Activated CD4-positive, alpha-beta T cell treated with anti-CD3 and anti-CD28 coated beads, Interleukin-2, amount 50 U/mL, for 48 hours (primary cell): ENCODE measurements around the gene FBXO46.
A peak's percentile ranks its signal among the peaks of the same experiment; 100 is the strongest.

Source experiments
- DNase-seq, 2 experiments: peaks; one replicate each; pipeline ENCODE4 v3.0.0-alpha.2; 2020

Gene FBXO46, protein sequence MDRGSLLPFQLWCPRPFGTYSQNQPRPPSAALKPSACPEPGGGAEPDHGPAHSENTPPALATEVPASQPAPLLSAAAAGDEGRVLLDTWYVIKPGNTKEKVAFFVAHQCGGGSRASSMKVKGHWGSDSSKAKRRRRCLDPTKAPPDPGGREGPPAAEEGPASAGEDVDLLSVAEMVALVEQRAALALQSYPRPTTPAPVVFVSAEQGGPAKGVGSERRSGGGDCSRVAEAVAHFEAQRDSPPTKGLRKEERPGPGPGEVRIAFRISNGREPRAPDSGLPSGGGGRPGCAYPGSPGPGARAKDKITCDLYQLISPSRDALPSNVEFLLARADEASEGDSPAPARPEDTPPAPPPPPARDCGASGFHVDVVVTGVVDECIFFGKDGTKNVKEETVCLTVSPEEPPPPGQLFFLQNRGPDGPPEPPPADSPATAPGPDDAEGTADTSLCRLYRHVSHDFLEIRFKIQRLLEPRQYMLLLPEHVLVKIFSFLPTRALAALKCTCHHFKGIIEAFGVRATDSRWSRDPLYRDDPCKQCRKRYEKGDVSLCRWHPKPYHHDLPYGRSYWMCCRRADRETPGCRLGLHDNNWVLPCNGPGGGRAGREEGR

DNA sequence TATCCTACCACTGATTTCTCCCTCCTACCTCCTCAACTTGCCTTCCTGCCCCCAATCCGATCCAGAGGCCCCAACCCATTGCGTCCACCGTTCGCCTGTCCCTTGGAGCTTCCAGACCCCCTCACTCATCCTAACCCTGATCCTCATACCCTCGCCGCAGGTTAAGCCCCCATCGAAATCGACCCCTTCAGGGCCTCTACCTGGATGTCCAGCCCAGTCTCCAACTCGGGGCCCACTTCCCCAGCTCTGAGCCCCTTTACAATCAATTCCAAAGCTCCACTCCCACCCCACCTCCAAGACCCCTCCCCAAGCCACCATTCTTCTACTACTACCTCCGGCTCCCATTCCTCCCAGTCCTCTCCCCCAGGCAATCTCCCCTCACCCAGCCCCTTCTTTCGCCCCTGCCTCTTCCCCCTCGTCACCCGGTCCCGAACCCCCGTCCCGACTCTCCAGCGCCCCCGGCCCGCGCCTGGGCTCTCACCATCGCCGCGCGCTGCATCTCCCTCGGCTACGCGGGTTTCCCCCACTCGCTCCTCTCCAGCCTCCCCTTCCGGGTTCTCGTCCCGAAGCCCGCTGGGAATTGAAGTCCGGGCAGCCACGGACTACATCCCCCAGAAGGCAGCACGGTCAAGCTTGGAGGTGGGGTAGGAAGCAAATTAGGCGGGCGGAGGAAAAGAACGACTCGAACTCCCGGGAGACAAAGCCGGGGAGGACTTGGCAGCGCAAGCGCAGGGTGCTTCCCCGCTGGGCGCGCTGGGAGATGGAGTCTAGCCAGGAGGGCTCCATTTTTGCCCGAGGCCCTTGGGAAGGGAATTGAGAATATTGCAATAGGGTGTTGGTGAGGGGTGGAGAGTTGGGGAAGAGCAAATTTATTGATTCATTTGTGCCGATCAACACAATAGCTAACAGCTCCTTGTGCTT lies at the start of gene FBXO46:
Gene FBXO46 (minus strand): TSS at position 529 of the 921 bp plus-strand sequence. CDS start 17,401 bp downstream, outside the sequence.
- DNase-seq = peak; percentile 93 to 96

DNA sequence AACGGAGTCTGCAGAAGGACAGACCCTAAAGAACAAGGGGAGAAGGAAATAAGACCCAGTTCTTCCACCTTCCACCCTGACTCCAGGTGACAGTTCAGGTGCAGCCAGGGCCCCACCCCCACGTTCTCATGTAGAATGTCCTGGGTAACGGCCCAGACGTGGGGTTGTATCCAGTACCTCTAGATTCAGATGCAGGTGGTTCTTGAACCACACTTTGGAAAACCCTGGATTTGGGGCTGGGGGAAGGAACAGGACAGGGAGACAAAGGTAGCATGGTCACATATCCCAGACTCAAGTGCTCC lies 49.4 kb upstream of the FBXO46 start:
- no peak for DNase-seq

DNA sequence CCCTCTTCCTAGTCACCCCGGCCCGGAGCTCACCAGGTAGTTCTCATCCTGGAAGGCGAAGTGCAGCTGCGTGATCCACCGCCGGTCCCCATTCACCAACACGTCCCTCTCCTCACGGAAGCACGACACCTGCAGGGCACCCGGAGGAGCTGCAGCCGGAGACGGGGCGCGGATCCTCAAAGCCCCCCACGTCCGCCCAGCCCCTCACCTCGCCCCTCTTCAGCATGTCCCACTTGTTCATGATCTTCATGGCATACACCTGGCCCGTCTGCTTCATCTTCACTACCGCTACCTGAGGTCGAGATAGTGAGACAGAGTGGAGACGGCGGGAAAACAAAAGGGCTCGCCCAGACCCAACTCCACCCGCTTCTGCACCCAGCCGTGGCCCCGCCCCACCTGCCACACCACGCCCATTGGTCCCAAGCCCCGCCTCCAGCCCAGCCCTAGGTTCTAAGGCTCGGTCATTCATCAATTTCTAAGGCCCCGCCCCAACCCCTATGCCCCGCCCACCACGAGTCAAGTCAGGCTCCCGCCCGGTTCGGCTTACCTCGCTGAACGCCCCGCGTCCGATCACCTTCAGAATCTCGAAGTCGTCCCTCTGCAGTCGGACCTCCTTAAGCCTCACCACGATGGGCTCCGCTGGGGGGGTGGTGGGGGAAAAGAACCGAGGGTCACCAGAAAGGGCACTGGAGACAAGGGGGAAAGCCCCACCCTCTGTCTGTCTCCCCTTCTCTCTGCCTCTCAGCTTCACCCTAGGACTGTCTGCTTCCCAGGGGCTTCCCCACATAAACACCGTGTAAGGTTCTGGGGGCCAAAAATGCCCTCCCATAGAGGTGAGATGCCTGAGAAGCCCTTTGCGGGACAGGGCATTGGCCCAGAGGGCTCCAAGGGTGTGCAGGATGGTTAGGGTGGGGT lies 48.8 kb upstream of the FBXO46 start:
- DNase-seq = peak; percentile 97 to 98

DNA sequence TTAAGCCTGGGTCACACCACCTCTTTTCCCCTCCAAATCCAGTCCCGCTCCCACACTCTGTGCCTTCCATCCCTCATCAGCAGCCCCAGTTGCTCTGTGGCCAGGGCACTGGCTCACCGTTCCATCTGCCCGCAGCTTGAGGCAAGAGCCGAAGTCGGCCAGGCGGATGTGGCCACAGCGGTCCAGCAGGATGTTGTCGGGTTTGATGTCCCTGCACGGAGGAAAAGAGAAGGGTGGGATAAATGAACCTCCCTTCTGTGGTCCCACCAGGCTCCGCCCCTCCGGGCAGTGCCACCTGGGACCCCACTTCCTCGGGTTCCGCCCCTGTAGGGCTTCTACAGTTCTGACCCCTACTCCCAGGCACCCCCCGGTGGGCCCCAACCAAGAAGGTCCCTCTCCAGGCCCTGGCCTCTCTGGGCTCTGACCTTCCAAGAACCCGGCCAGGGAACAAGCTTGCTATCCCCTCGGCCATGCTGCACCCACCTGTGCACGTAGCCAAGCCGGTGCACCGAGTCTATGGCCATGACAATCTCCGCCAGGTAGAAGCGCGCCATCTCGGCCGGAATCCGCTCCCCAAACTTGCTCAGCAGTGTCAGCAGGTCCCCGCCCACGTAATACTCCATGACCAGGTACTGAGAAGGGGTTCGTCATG lies 47.4 kb upstream of the FBXO46 start:
- DNase-seq = no peak

DNA sequence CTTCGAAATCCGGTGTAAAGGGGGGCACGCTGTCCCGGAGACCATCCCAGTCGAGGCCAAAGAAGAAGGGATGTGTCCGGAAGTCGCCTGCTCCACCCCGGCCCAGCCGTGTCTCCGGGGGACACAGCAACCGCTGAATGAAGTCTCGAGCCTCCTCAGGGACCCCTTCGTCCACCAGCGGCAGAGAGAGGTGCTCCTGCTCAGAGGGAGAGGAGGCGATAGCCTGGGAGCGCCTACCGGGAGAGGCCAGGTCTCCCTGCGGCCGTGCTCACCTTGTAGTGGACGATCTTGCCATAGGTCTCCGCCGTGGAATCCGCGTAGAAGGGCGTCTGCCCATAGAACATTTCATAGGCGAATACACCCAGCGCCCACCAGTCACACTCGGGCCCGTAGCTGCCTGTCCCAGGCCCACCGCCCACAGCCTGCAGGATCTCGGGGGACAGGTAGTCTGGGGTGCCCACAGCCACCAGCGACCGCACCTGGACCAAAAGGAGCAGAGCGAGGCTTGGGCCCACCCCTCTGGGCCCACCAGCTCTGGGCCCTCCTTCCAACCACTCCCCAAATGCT lies 46.8 kb upstream of the FBXO46 start:
- DNase-seq = no peak

DNA sequence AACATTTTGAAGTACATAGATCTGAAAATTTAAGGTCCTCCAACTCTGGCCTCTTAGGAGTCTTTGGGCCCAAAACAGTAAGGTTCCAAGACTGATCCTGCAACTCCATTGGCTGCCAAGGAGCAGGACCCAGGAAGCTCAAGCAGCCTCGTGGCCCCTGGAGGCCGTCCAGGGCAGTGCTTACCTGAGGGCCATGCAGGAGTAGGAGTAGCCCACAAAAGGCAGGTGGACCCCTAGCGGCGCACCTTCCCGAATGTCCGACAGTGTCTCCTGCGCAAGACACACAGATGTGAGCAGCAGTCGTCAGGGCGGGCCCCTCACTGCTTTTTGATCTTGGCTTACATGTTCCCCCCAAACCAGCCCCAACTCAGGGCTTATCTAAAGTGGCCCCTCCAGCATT lies 44.1 kb upstream of the FBXO46 start:
- no peak for DNase-seq

DNA sequence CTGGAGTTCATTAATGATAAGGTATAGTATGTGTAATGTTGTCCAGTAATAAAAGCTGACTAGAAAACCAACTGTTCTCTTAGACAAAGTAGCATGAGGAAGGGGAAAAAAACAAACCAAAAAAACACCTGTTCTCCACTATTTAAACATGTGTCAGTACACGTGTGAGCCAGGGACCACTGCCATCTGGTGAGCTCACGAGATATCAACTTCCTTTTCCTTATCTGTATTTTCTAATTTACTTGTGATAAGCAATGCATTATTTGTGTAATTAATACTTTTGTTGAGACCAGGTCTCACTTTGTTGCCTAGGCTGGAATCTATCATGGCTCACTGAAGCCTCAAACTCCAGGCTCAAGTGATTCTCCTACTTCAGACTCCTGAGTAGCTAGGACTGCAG lies 42.7 kb upstream of the FBXO46 start:
- no peak for DNase-seq

DNA sequence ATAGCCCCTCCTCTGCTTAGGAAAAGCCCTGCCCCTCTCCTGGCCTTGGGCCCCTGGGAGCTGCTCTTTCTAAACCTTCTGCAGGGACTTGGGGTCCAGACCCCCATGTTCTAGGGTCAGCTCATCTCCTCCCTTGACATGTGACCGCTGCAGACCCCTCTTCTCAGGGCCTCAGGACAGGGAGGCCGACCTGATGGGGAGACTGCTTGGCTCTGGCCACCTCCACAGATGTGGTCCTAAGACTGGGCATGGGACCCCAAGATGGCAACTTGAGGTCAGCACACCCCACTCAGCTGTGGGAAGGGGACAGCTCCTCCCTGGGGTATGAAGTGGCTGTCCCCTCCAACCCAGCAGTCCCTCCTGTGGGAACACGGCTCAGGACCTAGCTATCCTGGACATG lies 42.2 kb upstream of the FBXO46 start:
- no peak for DNase-seq

DNA sequence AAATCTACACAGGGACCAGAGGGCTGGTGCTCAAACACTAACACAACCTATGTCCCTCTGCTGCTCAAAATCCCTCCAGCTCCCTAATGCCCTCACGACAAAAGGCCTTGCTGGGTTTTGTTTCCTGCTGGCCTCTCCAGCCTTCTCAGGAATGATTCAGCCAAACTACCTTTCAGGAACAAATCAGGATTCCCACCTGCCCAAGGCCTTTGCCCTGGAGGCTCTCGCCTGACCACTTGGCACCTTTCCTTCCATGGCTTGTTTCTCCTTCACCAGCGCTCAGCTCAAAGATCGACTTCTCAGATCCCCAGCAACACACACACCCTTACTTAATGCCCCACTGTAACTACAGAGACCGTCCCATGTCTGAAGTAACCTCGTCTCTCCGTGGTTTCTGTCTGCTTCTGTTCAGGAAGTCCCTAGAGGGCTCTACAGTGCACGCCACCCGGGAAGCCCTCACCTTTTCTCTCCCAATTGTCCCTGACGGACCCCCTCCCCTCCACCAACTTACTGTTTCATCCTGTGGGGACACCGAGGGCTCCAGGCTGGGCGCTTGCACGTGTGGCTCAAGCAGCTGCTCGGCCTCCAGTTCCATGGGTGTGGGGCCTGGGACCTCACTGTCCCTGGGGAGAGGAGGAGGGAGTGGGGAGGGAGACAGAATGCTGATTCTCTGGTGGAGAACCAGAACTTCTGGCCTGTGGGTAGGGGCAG lies 41.6 kb upstream of the FBXO46 start:
- no peak for DNase-seq

DNA sequence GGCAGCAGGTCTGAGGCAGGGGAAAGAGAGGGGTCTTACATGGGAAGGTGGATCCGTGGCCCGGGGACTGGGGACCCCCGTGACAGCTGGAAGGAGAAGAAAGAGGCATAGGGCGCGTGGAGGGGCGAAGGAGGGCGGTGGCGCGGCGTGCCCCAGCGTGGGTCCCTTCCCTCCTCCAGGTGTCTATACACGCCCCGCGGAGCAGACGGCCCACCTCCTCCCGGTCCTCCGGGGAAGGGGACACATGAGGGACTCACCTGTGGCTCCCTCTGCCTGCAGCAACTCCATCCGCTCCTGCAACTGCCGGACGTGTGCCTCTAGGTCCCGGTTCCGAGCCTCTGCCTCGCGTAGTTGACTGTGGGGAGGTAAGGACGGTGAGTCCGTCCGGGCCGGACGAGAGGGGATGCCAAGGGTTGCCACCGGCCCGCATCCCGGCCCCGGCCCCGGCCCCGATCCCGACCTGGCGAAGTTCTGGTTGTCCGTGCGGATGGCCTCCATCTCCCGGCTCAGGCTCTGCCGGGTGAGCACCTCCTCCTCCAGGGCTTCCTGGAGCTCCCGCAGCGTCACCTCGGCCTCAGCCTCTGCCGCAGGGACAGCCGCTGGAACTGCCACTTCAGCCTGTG lies 40.7 kb upstream of the FBXO46 start:
- DNase-seq = no peak

DNA sequence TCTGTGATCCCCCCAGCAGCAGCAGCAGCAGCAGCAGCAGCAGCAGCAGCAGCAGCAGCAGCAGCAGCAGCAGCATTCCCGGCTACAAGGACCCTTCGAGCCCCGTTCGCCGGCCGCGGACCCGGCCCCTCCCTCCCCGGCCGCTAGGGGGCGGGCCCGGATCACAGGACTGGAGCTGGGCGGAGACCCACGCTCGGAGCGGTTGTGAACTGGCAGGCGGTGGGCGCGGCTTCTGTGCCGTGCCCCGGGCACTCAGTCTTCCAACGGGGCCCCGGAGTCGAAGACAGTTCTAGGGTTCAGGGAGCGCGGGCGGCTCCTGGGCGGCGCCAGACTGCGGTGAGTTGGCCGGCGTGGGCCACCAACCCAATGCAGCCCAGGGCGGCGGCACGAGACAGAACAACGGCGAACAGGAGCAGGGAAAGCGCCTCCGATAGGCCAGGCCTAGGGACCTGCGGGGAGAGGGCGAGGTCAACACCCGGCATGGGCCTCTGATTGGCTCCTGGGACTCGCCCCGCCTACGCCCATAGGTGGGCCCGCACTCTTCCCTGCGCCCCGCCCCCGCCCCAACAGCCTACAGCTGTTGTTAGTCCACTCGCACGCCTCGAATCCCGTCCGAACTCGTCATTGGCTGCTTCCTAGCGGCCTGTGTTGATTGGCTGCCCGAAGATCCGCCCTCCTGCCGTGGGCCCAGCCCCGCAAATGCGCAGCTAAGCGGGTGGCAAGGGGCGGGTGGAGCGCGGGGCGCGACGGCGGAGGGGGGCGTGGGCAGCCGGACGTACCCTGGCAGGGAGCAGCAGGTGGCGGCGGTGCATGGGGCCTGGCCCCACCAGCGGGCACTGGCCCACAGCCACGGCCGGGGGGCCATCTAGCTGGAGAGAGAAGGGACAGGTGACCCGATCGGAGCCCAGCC lies 39.8 kb upstream of the FBXO46 start:
- DNase-seq = peak; percentile 90 to 91

DNA sequence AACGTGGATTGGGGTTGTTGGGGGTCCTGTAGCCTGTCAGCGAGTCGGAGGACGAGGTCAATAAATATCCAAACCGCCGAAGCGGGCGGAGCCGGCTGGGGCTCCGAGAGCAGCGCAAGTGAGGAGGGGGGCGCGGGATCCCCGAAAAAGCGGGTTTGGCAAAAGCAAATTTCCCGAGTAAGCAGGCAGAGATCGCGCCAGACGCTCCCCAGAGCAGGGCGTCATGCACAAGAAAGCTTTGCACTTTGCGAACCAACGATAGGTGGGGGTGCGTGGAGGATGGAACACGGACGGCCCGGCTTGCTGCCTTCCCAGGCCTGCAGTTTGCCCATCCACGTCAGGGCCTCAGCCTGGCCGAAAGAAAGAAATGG lies 39.1 kb upstream of the FBXO46 start:
- peak; percentile 55 to 59 for DNase-seq

DNA sequence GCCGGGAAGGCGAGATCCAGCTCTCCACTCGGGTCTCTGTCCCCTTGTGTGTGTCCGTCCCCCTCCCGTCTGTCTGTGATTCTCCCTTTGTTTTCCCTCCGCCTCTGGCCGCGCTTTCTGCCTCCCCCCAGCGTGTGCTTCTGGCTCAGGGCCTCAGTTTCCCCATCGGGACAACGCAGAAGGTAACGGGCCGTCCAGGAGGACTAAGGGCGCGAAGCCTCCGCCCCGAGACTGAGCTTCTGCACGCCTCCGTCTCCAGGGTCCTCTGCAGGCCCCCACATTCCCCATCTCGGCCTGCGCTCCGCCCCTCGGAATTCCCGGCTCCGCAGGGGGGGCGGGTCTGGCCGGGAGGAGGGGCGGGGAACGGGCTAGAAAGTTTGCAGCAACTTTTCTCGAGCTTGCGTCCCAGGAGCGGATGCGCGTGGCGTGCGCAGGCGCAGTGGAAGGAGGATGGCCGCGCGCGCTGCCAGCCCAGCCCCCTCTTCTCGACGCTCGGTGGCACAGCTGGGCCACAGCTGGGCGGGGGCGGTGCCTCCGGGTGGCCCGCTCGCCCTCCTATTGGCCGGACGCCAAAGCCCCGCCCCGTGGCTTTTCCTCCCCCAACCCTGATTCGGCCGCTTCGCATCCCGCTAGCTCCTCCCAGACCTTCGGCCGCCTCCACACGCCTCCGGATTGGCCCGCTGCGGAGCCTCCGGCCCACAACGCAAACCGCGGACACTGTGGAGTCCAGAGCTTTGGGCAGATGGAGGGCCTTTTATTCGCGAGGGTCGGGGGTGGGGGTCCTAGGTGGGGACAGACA lies 38.5 kb upstream of the FBXO46 start, which contains the start of gene SIX5:
Gene SIX5 (minus strand): TSS at position 269 of the 799 bp plus-strand sequence. CDS start 408 bp downstream, outside the sequence.
- DNase-seq = peak; percentile 98

DNA sequence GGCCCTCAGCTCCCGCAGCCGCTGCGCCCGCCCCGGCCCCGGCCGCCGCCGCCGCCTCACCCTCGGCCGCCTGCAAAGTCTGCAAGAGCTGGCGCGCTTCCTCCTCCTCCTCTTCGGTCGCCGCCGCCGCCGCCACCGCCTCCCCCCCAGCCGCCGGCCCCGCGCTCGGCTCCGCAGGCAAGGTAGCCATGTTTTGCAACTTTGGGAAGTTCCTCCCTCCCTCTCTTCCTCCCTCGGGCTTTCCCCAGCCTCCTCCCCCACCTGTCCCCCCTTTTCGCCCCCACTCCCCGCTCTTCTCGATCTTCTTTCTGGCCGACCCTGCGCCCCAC lies 37.9 kb upstream of the FBXO46 start:
- DNase-seq = peak; percentile 44 to 56

DNA sequence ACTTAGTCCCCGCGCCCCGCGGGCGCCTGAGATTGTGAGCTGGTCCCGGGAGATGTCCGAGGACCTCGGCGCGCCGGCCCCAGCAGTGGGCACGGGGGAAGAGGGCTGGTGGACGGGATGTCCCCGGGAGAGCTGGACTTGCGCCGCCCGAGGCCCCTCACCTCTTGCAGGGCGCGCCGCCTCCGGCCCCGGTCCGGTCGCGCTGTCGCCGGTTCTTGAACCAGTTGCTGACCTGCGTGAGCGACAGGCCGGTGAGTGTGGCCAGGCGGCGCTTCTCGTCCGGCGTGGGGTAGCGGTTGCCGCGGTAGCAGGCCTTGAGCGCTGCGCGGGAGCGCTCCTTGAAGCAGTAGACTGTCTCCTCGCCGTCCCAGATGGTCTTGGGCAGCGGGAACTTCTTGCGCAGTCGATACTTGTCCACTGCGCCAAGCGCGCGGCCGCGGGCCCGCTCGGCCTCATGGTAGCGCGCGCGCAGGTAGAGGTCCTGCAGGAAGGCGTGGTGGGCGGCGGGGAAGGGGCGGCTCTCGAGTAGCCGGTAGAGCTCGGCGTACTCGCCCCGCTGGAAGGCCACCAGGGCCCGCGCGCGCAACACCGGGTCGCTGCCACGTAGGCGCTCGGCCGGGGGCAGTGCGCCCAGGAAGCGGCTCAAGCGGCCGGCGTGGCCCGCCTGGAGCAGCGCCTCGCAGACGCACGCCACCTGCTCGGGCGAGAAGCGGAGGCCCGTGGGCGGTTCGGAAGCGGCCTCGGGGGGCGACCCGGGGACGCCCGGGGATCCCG lies 37.4 kb upstream of the FBXO46 start:
- DNase-seq = peak; percentile 26 to 40

DNA sequence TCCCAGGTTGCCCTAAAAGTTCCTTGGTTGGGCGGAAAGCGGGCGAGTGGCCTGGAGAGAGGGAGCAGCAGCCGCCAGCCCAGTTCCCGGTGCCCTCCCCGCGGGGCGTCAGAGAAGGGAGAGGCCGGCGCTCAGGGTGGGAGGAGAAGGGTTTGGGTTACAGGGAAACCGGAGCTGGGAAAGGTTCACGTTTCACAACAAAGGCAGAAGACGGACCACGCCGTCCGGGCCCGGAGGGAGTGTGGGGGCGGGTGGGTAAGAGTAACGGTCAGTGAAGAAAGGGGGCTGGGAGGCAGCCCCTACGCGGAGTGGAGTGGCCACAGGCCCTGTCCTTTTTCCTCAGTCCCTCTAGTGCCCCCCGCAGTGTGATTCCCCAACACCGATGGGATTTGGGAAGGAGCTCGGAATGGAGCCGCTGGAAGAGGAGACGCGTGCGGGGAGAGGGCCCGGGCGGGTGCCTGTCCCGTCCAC lies 36.7 kb upstream of the FBXO46 start:
- no peak for DNase-seq

DNA sequence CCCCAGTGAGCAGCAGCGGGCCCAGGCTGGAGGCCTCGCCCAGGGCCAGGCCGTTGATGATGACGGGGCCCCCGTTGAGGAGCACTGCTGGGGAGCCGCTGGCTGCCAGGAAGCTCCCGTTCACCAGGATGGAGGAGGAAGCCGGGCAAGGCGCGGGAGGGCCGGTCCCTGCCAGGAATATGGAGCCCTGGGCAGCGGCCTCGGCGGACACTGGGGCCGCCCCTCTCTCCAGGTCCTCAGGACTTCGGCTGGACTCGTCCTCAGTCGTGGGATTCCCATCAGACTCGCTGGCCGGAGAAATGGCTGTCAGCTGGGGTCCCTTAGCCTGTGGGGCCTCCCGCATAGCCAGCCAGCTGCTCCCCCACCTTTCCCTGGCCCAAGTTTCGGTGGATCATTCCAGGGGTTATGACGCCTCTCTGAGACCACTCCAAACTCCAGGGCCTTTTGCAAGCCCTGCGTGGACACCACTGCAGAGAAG lies 36.2 kb upstream of the FBXO46 start:
- no peak for DNase-seq
